ENCODE data around the gene CMSS1.
"Not testable (repeated sequence)": the region's sequence is repeated elsewhere in the genome, so short reads cannot be mapped to it uniquely, and the experiment has no call there.

CMSS1 gene

GRCh38 chr3:100209169-100209568, 391.5 kb downstream of the CMSS1 start:
- no peak for DNase-seq

- DNase-seq: no peak
These were observed 392.5 kb downstream of the CMSS1 start for GRCh38 chr3:100209948-100210771.

- no peak for DNase-seq
These were observed 393.1 kb downstream of the CMSS1 start for GRCh38 chr3:100210772-100211135.

- no peak for DNase-seq
These were observed 396.4 kb downstream of the CMSS1 start for GRCh38 chr3:100213891-100214573.

- no peak for DNase-seq
These were observed 396.9 kb downstream of the CMSS1 start for GRCh38 chr3:100214574-100214964.

- DNase-seq: no peak
These were observed 399.1 kb downstream of the CMSS1 start for GRCh38 chr3:100216713-100217112.

GRCh38 chr3:100221159-100221558, 403.5 kb downstream of the CMSS1 start:
- DNase-seq: no peak

- no peak for DNase-seq
These were observed 407.5 kb downstream of the CMSS1 start for GRCh38 chr3:100225193-100225592.

GRCh38 chr3:100225883-100226282, 408.2 kb downstream of the CMSS1 start:
- no peak for DNase-seq

GRCh38 chr3:100226712-100227429, 409.2 kb downstream of the CMSS1 start:
- no peak for DNase-seq

- no peak for DNase-seq
These were observed 409.9 kb downstream of the CMSS1 start for GRCh38 chr3:100227511-100227921.

- DNase-seq: no peak
These were observed 410.6 kb downstream of the CMSS1 start for GRCh38 chr3:100228247-100228646.

- not testable (repeated sequence) for DNase-seq
These were observed 411.5 kb downstream of the CMSS1 start for GRCh38 chr3:100229188-100229587.

- no peak for DNase-seq
These were observed 413.0 kb downstream of the CMSS1 start for GRCh38 chr3:100230710-100231109.

Measured in activated gamma-delta T cell treated with Interleukin-2 at 50 U/mL for 16 hours (primary cell).